Measurements from ENCODE around the gene ASIC3. TPM values are rescaled to one million over a fixed set of nuclear protein-coding genes. Genes with fewer than 3 reads are reported as not detected.
"Not testable (repeated sequence)": the region's sequence is repeated elsewhere in the genome, so short reads cannot be mapped to it uniquely, and the experiment has no call there.

Gene ASIC3
- total RNA-seq, 1 donor from 2014 or later: 7.2 TPM

GRCh38 chr7:151025924-151026671 lies 22.2 kb upstream of the ASIC3 start:
- peaks cover 32% of the 10 kb centered on the region for H3K4me1 Mint-ChIP-seq
- peaks cover 2% of the 10 kb centered on the region for H3K36me3 Mint-ChIP-seq
- H3K27ac Mint-ChIP-seq: peak overlapping the region; percentile 97
- no peak overlapping the region for H3K4me3 Mint-ChIP-seq
- DNase-seq (ENCODE audit: low spot score in 2 of 2, unreplicated experiment in 2 of 2): no peak
- H3K9me3 Mint-ChIP-seq: no peaks in the 10 kb centered on the region
- no peak for TF ChIP-seq CTCF (IDR thresholded peaks at IDR 0.05; ENCODE audit: unreplicated experiment)
- H3K27me3 Mint-ChIP-seq (ENCODE audit: low read depth): peaks cover 4% of the 10 kb centered on the region

GRCh38 chr7:151026771-151027727 lies 21.3 kb upstream of the ASIC3 start:
- H3K36me3 Mint-ChIP-seq; H3K27me3 Mint-ChIP-seq (ENCODE audit: low read depth): not testable (repeated sequence)
- peak overlapping the region; percentile 97 for H3K27ac Mint-ChIP-seq

GRCh38 chr7:151027728-151028130 lies 20.6 kb upstream of the ASIC3 start:
- H3K9me3 Mint-ChIP-seq; H3K27me3 Mint-ChIP-seq (ENCODE audit: low read depth); H3K36me3 Mint-ChIP-seq; DNase-seq (ENCODE audit: low spot score in 2 of 2, unreplicated experiment in 2 of 2): not testable (repeated sequence)
- Mint-ChIP-seq H3K4me1 (peaks cover 32% of the 10 kb centered on the region), H3K4me3 (peak overlapping the region; percentile 91), H3K27ac (peak overlapping the region; percentile 97)

More at GRCh38 chr7:151026771-151027727, 21.3 kb upstream of the ASIC3 start:
- DNase-seq (ENCODE audit: low spot score in 2 of 2, unreplicated experiment in 2 of 2); H3K9me3 Mint-ChIP-seq: not testable (repeated sequence)
- H3K4me1 Mint-ChIP-seq: peaks cover 32% of the 10 kb centered on the region
- H3K4me3 Mint-ChIP-seq: peak overlapping the region; percentile 91

GRCh38 chr7:151028131-151028947 lies 20.0 kb upstream of the ASIC3 start, which contains the start of gene ABCB8:
Gene ABCB8 (plus strand): TSS chr7:151028450. CDS start chr7:151028516, 66 bp downstream.
- no peaks in the 10 kb centered on the region for H3K9me3 Mint-ChIP-seq
- no peak for TF ChIP-seq CTCF (IDR thresholded peaks at IDR 0.05; ENCODE audit: unreplicated experiment)
- DNase-seq (ENCODE audit: low spot score in 2 of 2, unreplicated experiment in 2 of 2): peak; percentile 96 to 98
- peaks cover 2% of the 10 kb centered on the region for H3K36me3 Mint-ChIP-seq
- peak within 1 kb of the TSS; percentile 91 for H3K4me3 Mint-ChIP-seq
- peaks cover 32% of the 10 kb centered on the region for H3K4me1 Mint-ChIP-seq
- no peaks in the 10 kb centered on the region for H3K27me3 Mint-ChIP-seq (ENCODE audit: low read depth)
- H3K27ac Mint-ChIP-seq: peak within 1 kb of the TSS; percentile 97

GRCh38 chr7:151028948-151029501 lies 19.3 kb upstream of the ASIC3 start:
- H3K27me3 Mint-ChIP-seq (ENCODE audit: low read depth): no peaks in the 10 kb centered on the region
- peaks cover 32% of the 10 kb centered on the region for H3K4me1 Mint-ChIP-seq
- no peak for TF ChIP-seq CTCF (IDR thresholded peaks at IDR 0.05; ENCODE audit: unreplicated experiment)
- DNase-seq (ENCODE audit: low spot score in 2 of 2, unreplicated experiment in 2 of 2): no peak
- peak overlapping the region; percentile 97 for H3K27ac Mint-ChIP-seq
- no peaks in the 10 kb centered on the region for H3K9me3 Mint-ChIP-seq
- H3K4me3 Mint-ChIP-seq: peak overlapping the region; percentile 91
- peaks cover 2% of the 10 kb centered on the region for H3K36me3 Mint-ChIP-seq

GRCh38 chr7:151031011-151031410 lies 17.3 kb upstream of the ASIC3 start:
- Mint-ChIP-seq H3K4me3 (no peak overlapping the region), H3K27me3 (ENCODE audit: low read depth) (no peaks in the 10 kb centered on the region), H3K9me3 (no peaks in the 10 kb centered on the region), H3K36me3 (peaks cover 2% of the 10 kb centered on the region), H3K27ac (no peak overlapping the region), H3K4me1 (peaks cover 29% of the 10 kb centered on the region)
- no peak for TF ChIP-seq CTCF (IDR thresholded peaks at IDR 0.05; ENCODE audit: unreplicated experiment)
- no peak for DNase-seq (ENCODE audit: low spot score in 2 of 2, unreplicated experiment in 2 of 2)

All from mesothelial cell of epicardium (in vitro differentiated cells).